Upper lobe of left lung (tissue), 6 donors: Measurements from ENCODE around the gene MYBPH. TPM values are rescaled to one million over a fixed set of nuclear protein-coding genes. Genes with fewer than 3 reads are reported as not detected.

ENCODE experiments used
- ATAC-seq, 2 donors: fragments of 200-7000 bp; cut with Tn5 transposase; one replicate each; pipeline ENCODE4 v1.9.1; 2022; ENCODE audit warnings: mild to moderate bottlenecking in 2 of 2, moderate library complexity in 2 of 2; ENCODE audit not compliant: low FRiP score in 2 of 2
- DNase-seq, 2 donors: peaks; one replicate each; pipeline ENCODE4 v3.0.0-alpha.2; 2019 to 2020
- H3K27ac ChIP-seq, 4 donors: fragments of 200-600 bp; sonication (generic); one replicate each; pipeline ENCODE4 v1.5.1; 2016 to 2019
- H3K27me3 ChIP-seq, 4 donors: fragments of 200-600 bp; sonication (generic); one replicate each; pipeline ENCODE4 v1.5.1; 2017 to 2019
- H3K36me3 ChIP-seq, 4 donors: fragments of 200-600 bp; sonication (generic); one replicate each; pipeline ENCODE4 v1.5.1; 2016 to 2019
- H3K4me1 ChIP-seq, 4 donors: fragments of 200-600 bp; sonication (generic); one replicate each; pipeline ENCODE4 v1.5.1; 2018 to 2019
- H3K4me3 ChIP-seq, 4 donors: fragments of 200-600 bp; sonication (generic); one replicate each; pipeline ENCODE4 v1.5.1; 2017 to 2019; ENCODE audit warnings: mild to moderate bottlenecking in 2 of 4, moderate library complexity in 1 of 4
- H3K9me3 ChIP-seq, 4 donors: fragments of 200-600 bp; sonication (generic); one replicate each; pipeline ENCODE4 v1.5.1; 2018 to 2019
- EP300 ChIP-seq, 4 donors: sonication (generic); formaldehyde crosslinking; IDR thresholded peaks; one replicate each; pipeline ENCODE4 v1.5.1; 2017; ENCODE audit warnings: antibody characterized with exemption in 4 of 4, control low read depth in 2 of 4
- POLR2A ChIP-seq, 4 donors: fragments of 450-650 bp; IDR thresholded peaks; one replicate each; pipeline ENCODE4 v1.5.1; 2016 to 2017; ENCODE audit warnings: antibody characterized with exemption in 4 of 4, mild to moderate bottlenecking in 2 of 4
- POLR2AphosphoS5 ChIP-seq, 2 donors: sonication (generic); formaldehyde crosslinking; IDR thresholded peaks; one replicate each; pipeline ENCODE4 v1.5.1; 2017; ENCODE audit warnings: antibody characterized with exemption in 2 of 2
- WGBS, 2 donors: methylation state at CpG; one replicate each; pipeline ENCODE4 v1.1.5; 2017 to 2018; 5-methylcytosine and 5-hydroxymethylcytosine counted together
- total RNA-seq, 6 donors: library from RNA; depleted of rRNA in 4 of 6; stranded (reverse); fragments of >200 nt in 4 of 6; gene quantifications; one replicate each; pipeline versions ENCODE4 v1.1.0 to v1.2.1, GENCODE V29; 2016 to 2021
- TF ChIP-seq, protein P1 (sequence below), 6 experiments: fragments of 450-650 bp in 4 of 6; fragments of 200-600 bp in 2 of 6; sonication (generic) in 2 of 6; IDR thresholded peaks; one replicate each; pipeline ENCODE4 v1.5.1; 2016 to 2019; ENCODE audit warnings: antibody characterized with exemption in 6 of 6
- donor health status: DM: no; HTN: no; CAD: no; lungs with moderate emphysema.
- donor health status: DM: no; HTN: yes; CAD: no; lungs with severe emphysema.

MYBPH gene
- total RNA-seq, 6 donors from 2014 or later, result 0.13 to 0.39 (median 0.15) TPM; not detected in 3

DNA sequence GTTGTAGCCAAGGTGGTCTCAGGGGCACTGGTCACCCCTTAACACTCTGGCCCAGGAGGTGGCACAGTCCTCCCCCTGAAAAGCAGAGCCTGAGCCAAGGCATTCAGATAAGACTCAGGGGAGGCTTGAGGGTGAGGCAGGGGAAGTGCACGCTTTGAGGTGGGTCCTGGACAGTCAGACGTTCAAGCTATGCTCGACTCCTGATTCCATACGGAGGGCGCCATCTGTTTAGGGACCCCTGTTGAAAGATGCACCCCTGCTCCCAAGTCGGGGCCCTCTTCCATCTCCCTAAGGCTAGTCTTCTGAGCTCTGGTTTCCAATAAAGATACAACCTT, 23.8 kb upstream of the MYBPH start:
- ATAC-seq (no peak), DNase-seq (no peak)
- no peaks in the 10 kb centered on the region for H3K27me3 ChIP-seq
- 81 to 89% methylated on average over 5 to 6 of the region's 6 CpGs for WGBS, 2 donors
- no peaks in the 10 kb centered on the region for H3K36me3 ChIP-seq
- TF ChIP-seq, protein P1, sequence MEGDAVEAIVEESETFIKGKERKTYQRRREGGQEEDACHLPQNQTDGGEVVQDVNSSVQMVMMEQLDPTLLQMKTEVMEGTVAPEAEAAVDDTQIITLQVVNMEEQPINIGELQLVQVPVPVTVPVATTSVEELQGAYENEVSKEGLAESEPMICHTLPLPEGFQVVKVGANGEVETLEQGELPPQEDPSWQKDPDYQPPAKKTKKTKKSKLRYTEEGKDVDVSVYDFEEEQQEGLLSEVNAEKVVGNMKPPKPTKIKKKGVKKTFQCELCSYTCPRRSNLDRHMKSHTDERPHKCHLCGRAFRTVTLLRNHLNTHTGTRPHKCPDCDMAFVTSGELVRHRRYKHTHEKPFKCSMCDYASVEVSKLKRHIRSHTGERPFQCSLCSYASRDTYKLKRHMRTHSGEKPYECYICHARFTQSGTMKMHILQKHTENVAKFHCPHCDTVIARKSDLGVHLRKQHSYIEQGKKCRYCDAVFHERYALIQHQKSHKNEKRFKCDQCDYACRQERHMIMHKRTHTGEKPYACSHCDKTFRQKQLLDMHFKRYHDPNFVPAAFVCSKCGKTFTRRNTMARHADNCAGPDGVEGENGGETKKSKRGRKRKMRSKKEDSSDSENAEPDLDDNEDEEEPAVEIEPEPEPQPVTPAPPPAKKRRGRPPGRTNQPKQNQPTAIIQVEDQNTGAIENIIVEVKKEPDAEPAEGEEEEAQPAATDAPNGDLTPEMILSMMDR (IDR thresholded peaks at IDR 0.05), result no peak
- TF ChIP-seq POLR2AphosphoS5 (IDR thresholded peaks at IDR 0.05) (no peak), EP300 (IDR thresholded peaks at IDR 0.05) (no peak), POLR2A (IDR thresholded peaks at IDR 0.05) (no peak)
- no peaks in the 10 kb centered on the region for H3K9me3 ChIP-seq
- H3K4me1 ChIP-seq, result peaks cover 8 to 36% (median 12%) of the 10 kb centered on the region in 4 donors
- H3K27ac ChIP-seq, result peak overlapping the region in 3 of 4 donors; percentile 18 to 75 (median 35)
- H3K4me3 ChIP-seq, result no peak overlapping the region

DNA sequence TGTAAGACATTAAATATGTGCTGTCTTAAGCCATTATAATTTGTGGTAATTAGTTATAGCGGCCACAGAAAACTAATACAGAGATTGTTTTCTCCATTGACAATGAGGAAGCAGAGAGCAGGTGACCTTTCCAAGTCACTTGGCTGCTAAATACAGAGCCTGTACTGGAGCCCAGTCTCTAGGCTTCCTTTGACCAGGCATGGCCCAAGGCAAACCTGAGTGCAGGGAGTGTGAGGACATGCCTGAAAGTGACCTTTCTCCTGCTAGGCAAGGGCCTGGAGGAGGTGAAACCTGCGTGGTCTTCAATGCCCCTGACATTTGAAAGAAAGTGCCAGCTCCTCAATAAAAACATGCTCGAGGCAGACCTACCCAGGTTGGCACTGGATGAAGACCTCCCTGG, 23.4 kb upstream of the MYBPH start:
- Histone ChIP-seq H3K27me3 (no peaks in the 10 kb centered on the region), H3K36me3 (no peaks in the 10 kb centered on the region), H3K9me3 (no peaks in the 10 kb centered on the region), H3K4me1 (peaks cover 8 to 36% (median 12%) of the 10 kb centered on the region in 4 donors), H3K4me3 (no peak overlapping the region), H3K27ac (peak overlapping the region in 3 of 4 donors; percentile 18 to 75 (median 35))
- 87 to 94% methylated on average over 1 to 3 of the region's 3 CpGs for WGBS, 2 donors
- no peak for DNase-seq
- no peak for TF ChIP-seq POLR2AphosphoS5 (IDR thresholded peaks at IDR 0.05)
- no peak for TF ChIP-seq POLR2A (IDR thresholded peaks at IDR 0.05)
- TF ChIP-seq, protein P1 (IDR thresholded peaks at IDR 0.05), result no peak
- no peak for TF ChIP-seq EP300 (IDR thresholded peaks at IDR 0.05)
- no peak for ATAC-seq

DNA sequence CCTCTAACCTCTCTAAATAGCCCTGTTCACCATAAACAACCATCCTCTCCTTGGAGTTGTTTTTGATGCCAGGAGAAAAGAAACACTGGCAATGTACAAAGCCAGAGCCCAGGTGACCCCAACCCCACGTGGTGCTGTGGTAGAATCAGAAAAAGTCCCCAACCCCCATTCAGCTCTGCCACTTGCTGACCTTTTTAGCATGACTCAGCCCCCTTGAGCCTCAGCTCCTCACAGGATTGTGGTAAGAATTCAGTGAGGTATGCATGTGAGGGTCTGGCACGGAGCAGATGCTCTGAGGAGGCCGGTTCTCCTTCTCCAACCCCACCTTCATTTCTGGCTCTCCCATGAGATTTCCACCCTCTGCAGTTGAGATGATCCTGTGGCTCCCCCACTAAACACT, 22.0 kb upstream of the MYBPH start:
- no peak overlapping the region for H3K4me3 ChIP-seq
- WGBS, 2 donors, result 37 to 46% methylated on average over 3 of the region's 3 CpGs
- no peaks in the 10 kb centered on the region for H3K27me3 ChIP-seq
- H3K27ac ChIP-seq, result no peak overlapping the region
- H3K4me1 ChIP-seq, result peaks cover 4 to 33% (median 9%) of the 10 kb centered on the region in 4 donors
- TF ChIP-seq POLR2AphosphoS5 (IDR thresholded peaks at IDR 0.05) (no peak), EP300 (IDR thresholded peaks at IDR 0.05) (no peak), POLR2A (IDR thresholded peaks at IDR 0.05) (no peak)
- TF ChIP-seq, protein P1 (IDR thresholded peaks at IDR 0.05), result no peak
- no peak for DNase-seq
- ATAC-seq, result no peak
- no peaks in the 10 kb centered on the region for H3K9me3 ChIP-seq
- no peaks in the 10 kb centered on the region for H3K36me3 ChIP-seq

DNA sequence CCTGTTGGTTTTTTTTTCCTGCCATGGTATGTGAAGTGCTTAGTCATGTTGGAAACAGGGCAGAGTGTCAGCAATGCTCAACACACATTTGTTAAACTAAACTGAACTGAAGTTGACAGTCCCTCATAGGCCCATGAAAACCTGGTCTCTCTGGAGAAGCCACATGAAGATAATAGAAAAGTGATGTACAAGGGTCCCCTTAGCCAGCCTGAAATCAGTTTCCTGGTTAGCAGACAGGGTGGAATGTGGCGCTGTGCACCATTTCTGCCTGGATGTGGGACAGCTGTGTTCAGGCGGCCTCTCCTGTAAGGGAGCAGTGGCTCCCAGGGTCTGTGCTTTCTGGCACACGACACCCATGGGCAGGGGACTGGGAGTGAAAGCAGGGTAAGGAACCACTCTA, 20.7 kb upstream of the MYBPH start:
- 89 to 90% methylated on average over 3 of the region's 3 CpGs for WGBS, 2 donors
- H3K27me3 ChIP-seq, result no peaks in the 10 kb centered on the region
- H3K9me3 ChIP-seq, result no peaks in the 10 kb centered on the region
- ATAC-seq, result no peak
- TF ChIP-seq EP300 (IDR thresholded peaks at IDR 0.05), result no peak
- TF ChIP-seq POLR2A (IDR thresholded peaks at IDR 0.05), result no peak
- TF ChIP-seq POLR2AphosphoS5 (IDR thresholded peaks at IDR 0.05), result no peak
- TF ChIP-seq, protein P1 (IDR thresholded peaks at IDR 0.05), result no peak
- H3K27ac ChIP-seq, result no peak overlapping the region
- H3K4me3 ChIP-seq, result no peak overlapping the region
- no peak for DNase-seq
- H3K36me3 ChIP-seq, result no peaks in the 10 kb centered on the region
- H3K4me1 ChIP-seq, result peaks cover 4 to 22% (median 9%) of the 10 kb centered on the region in 4 donors

DNA sequence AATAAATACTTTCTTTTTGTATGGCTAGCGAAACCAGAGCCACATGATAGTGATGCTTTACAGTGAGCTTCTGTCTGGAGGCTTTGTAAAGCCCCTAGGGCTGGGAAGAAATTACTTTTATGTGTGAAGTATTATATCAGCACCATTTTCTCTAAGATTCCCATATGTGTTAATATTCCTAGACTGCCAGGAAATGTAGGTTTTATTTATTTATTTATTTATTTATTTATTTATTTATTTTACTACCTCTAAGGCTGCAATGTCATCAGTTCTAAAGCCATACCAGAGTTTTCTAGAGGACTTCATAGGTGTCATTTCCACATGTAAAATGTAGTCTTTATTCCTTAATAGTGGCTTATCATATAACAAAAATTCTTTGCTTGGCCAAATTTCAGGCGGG, 15.3 kb upstream of the MYBPH start:
- TF ChIP-seq POLR2AphosphoS5 (IDR thresholded peaks at IDR 0.05) (no peak), EP300 (IDR thresholded peaks at IDR 0.05) (no peak), POLR2A (IDR thresholded peaks at IDR 0.05) (no peak)
- TF ChIP-seq, protein P1 (IDR thresholded peaks at IDR 0.05), result no peak
- H3K4me1 ChIP-seq, result peaks cover 9 to 19% (median 17%) of the 10 kb centered on the region in 4 donors
- H3K9me3 ChIP-seq, result no peaks in the 10 kb centered on the region
- H3K36me3 ChIP-seq, result no peaks in the 10 kb centered on the region
- no peaks in the 10 kb centered on the region for H3K27me3 ChIP-seq
- H3K27ac ChIP-seq, result no peak overlapping the region
- no peak overlapping the region for H3K4me3 ChIP-seq
- 93 to 98% methylated on average over 2 of the region's 2 CpGs for WGBS, 2 donors
- DNase-seq (no peak), ATAC-seq (no peak)
